Endothelial cell of umbilical vein (primary cell): ENCODE measurements around the gene DIP2B. TPM values are rescaled to one million over a fixed set of nuclear protein-coding genes. Genes with fewer than 3 reads are reported as not detected.

Experiments used
- BruUV-seq: library from RNA; stranded (reverse); fragments of 400-500 nt; replicated peaks from 2 replicates; lab custom pipeline; 2021; lab: Mats Ljungman, UMichigan
- CTCF ChIA-PET: fragments of 300-600, 350-600 bp; sonication (Branson Sonifier 250); formaldehyde crosslinking; loops from one replicate; lab custom pipeline; 2021; ENCODE audit warnings: antibody characterized with exemption, inconsistent platforms; lab: Charles Lee
- POLR2A ChIA-PET: fragments of 300-600, 350-600 bp; sonication (Branson Sonifier 250); formaldehyde crosslinking; loops from one replicate; lab custom pipeline; 2021; ENCODE audit warnings: antibody characterized with exemption, inconsistent platforms; lab: Charles Lee
- DNase-seq: peaks from one replicate; pipeline ENCODE4 v3.0.0-alpha.2; 2011; ENCODE audit warnings: low read depth, low spot score
- FAIRE-seq: peaks from 2 replicates; lab custom pipeline; 2011; peaks lifted over from hg19 to GRCh38; lab: Jason Lieb, UNC
- H2AFZ ChIP-seq: 2 replicates; pipeline ENCODE4 v1.6.0; 2012; ENCODE audit warnings: low read depth, low read length, control low read depth, inconsistent platforms
- H3K27ac ChIP-seq: 2 replicates; pipeline ENCODE4 v1.5.1; 2011; ENCODE audit warnings: low read depth, mild to moderate bottlenecking, control low read depth, low read length, moderate library complexity; ENCODE audit not compliant: insufficient read depth
- H3K27me3 ChIP-seq, 2 experiments: 2 replicates each; pipeline versions ENCODE4 v1.6.0 to v1.6.1; 2011; ENCODE audit warnings: low read length in 2 of 2, mixed read lengths in 1 of 2; ENCODE audit not compliant: control insufficient read depth in 2 of 2, insufficient read depth in 2 of 2
- H3K36me3 ChIP-seq, 2 experiments: 2 replicates in 1 of 2; 3 replicates in 1 of 2; pipeline ENCODE4 v1.5.1; 2011; ENCODE audit warnings: low read length in 2 of 2, mild to moderate bottlenecking in 1 of 2, moderate library complexity in 1 of 2; ENCODE audit not compliant: control insufficient read depth in 2 of 2, insufficient read depth in 2 of 2; ENCODE audit errors: extremely low read depth in 1 of 2
- H3K4me1 ChIP-seq: 3 replicates; pipeline ENCODE4 v1.5.1; 2011; ENCODE audit warnings: mild to moderate bottlenecking, low read length; ENCODE audit not compliant: control insufficient read depth, insufficient read depth; ENCODE audit errors: extremely low read depth
- H3K4me2 ChIP-seq: 2 replicates; pipeline ENCODE4 v1.6.1; 2011; ENCODE audit warnings: low read length, control low read depth, mixed read lengths; ENCODE audit not compliant: insufficient read depth
- H3K4me3 ChIP-seq, 3 experiments: fragments of 200-600 bp in 1 of 3; sonication (generic), shearing (Covaris generic) in 1 of 3; replicated peaks in 1 of 3; 2 replicates each; pipeline ENCODE4 v1.5.1; 2011 to 2016; ENCODE audit warnings: control low read depth in 3 of 3, low read length in 3 of 3, mild to moderate bottlenecking in 2 of 3, inconsistent platforms in 1 of 3, low read depth in 1 of 3, moderate library complexity in 1 of 3; ENCODE audit not compliant: insufficient read depth in 1 of 3
- H3K79me2 ChIP-seq: 2 replicates; pipeline ENCODE4 v1.6.0; 2012; ENCODE audit warnings: low read length, inconsistent platforms; ENCODE audit not compliant: control insufficient read depth, insufficient read depth
- H3K9ac ChIP-seq: replicated peaks from 2 replicates; pipeline ENCODE3; 2011; ENCODE audit warnings: low read length, control low read depth; ENCODE audit not compliant: insufficient read depth; ENCODE audit errors: extremely low read depth
- H3K9me1 ChIP-seq: replicated peaks from 3 replicates; pipeline ENCODE4 v1.6.0; 2011; ENCODE audit warnings: mild to moderate bottlenecking, low read length; ENCODE audit not compliant: control insufficient read depth, insufficient read depth; ENCODE audit errors: extremely low read depth
- H3K9me3 ChIP-seq: replicated peaks from 2 replicates; pipeline ENCODE4 v1.5.1; 2012; ENCODE audit warnings: low read length, inconsistent platforms; ENCODE audit not compliant: control insufficient read depth, insufficient read depth
- H4K20me1 ChIP-seq: replicated peaks from 2 replicates; pipeline ENCODE3; 2011; ENCODE audit warnings: mild to moderate bottlenecking, low read length; ENCODE audit not compliant: control insufficient read depth, insufficient read depth; ENCODE audit errors: extremely low read depth
- CTCF ChIP-seq, 2 donors: IDR thresholded peaks; 1 replicate in 1 of 2; 2 replicates in 1 of 2; pipeline ENCODE4 v1.5.1; 2011; ENCODE audit warnings: low read length in 2 of 2, mild to moderate bottlenecking in 2 of 2, moderate library complexity in 2 of 2, control low read depth in 1 of 2, inconsistent platforms in 1 of 2, low read depth in 1 of 2; ENCODE audit not compliant: insufficient read depth in 1 of 2; ENCODE audit errors: extremely low read depth in 1 of 2
- EZH2 ChIP-seq: IDR thresholded peaks from 2 replicates; pipeline ENCODE4 v1.6.1; 2012; ENCODE audit warnings: borderline replicate concordance, low read depth, mild to moderate bottlenecking, moderate library complexity, low read length, inconsistent platforms; ENCODE audit not compliant: severe bottlenecking
- FOS ChIP-seq: IDR thresholded peaks from 2 replicates; pipeline ENCODE4 v1.6.1; 2011; ENCODE audit warnings: mild to moderate bottlenecking, low read length, moderate library complexity, borderline replicate concordance; ENCODE audit not compliant: insufficient read depth
- GATA2 ChIP-seq: IDR thresholded peaks from 2 replicates; pipeline ENCODE4 v1.7.0; 2011; ENCODE audit warnings: low read depth, mild to moderate bottlenecking, moderate library complexity, mixed read lengths, low read length; ENCODE audit not compliant: insufficient read length, insufficient read depth
- JUN ChIP-seq: IDR thresholded peaks from 2 replicates; pipeline ENCODE4 v1.6.1; 2011; ENCODE audit warnings: borderline replicate concordance, low read depth; ENCODE audit not compliant: insufficient read length, insufficient read depth
- MYC ChIP-seq: IDR thresholded peaks from one replicate; pipeline ENCODE4 v1.6.1; 2011; ENCODE audit warnings: mild to moderate bottlenecking, low read depth, low read length
- POLR2A ChIP-seq: IDR thresholded peaks from 2 replicates; pipeline ENCODE4 v1.6.1; 2012; ENCODE audit warnings: low read depth, mild to moderate bottlenecking, control low read depth, low read length
- POLR2AphosphoS5 ChIP-seq: IDR thresholded peaks from 2 replicates; pipeline ENCODE4 v1.6.1; 2012; ENCODE audit warnings: low read depth, mild to moderate bottlenecking, control low read depth, low read length, moderate library complexity; ENCODE audit not compliant: insufficient read depth
- dilution Hi-C: fragments of 300-500 bp; cut with MboI; formaldehyde crosslinking; loops from one replicate; pipeline ENCODE4 v1.15.0; 2019; ENCODE audit warnings: low sequenced_read_pairs; ENCODE audit not compliant: extremely low pct_ligation_motif_present
- intact Hi-C: fragments of 100-400 bp; cut with micrococcal nuclease; formaldehyde crosslinking; loops from one replicate; pipeline ENCODE4 v1.10.0; 2022
- polyA plus RNA-seq, 4 experiments: library from polyadenylated mRNA; depleted of rRNA in 3 of 4; stranded (reverse) in 3 of 4; unstranded in 1 of 4; fragments of >200 nt; gene quantifications; 2 replicates each; pipeline versions ENCODE4 v1.2.1 to v1.2.3, GENCODE V29; 2011 to 2012; ENCODE audit warnings: missing spikeins in 1 of 4
- total RNA-seq: library from RNA; stranded (reverse); gene quantifications from 2 replicates; pipeline ENCODE4 v1.2.3, GENCODE V29; 2021
- TF ChIP-seq, protein P1 (sequence below): IDR thresholded peaks from 2 replicates; pipeline ENCODE4 v1.6.1; 2011; ENCODE audit not compliant: insufficient read depth, insufficient read length

DIP2B gene
- total and polyA plus RNA-seq, 2 donors (not counting 3 experiments of a cell fraction or from before 2014, with no cell fraction given), result 14.5 to 28.0 TPM

- POLR2A ChIA-PET, result no interaction called here
- dilution Hi-C loops, result no loop called here
- CTCF ChIA-PET, result interaction anchor here (1.6 kb wide), 1 partner anchor 161 kb away, joined by 4 read pairs; the partner anchor contains the start of gene DIP2B
Measured at GRCh38 chr12:50665609-50666008, 160.8 kb downstream of the DIP2B start.

More at GRCh38 chr12:50665609-50666008, 160.8 kb downstream of the DIP2B start:
- Histone ChIP-seq H3K4me1 (no peaks in the 10 kb centered on the region), H3K9me1 (no peaks in the 10 kb centered on the region), H3K9ac (no peak overlapping the region), H3K4me3 (no peak overlapping the region), H3K27me3 (no peaks in the 10 kb centered on the region), H4K20me1 (no peaks in the 10 kb centered on the region), H3K27ac (no peak overlapping the region), H2AFZ (no peak overlapping the region), H3K79me2 (no peaks in the 10 kb centered on the region), H3K9me3 (no peaks in the 10 kb centered on the region), H3K36me3 (no peaks in the 10 kb centered on the region), H3K4me2 (no peak overlapping the region)
- intact Hi-C loops, result no loop called here
- FAIRE-seq, result no peak
- no peak for TF ChIP-seq POLR2AphosphoS5
- no peak for TF ChIP-seq MYC
- no peak for TF ChIP-seq EZH2
- TF ChIP-seq, protein P1, sequence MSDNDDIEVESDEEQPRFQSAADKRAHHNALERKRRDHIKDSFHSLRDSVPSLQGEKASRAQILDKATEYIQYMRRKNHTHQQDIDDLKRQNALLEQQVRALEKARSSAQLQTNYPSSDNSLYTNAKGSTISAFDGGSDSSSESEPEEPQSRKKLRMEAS, result no peak
- no peak for TF ChIP-seq POLR2A
- no peak for TF ChIP-seq CTCF (IDR thresholded peaks at IDR 0.05; ENCODE audit: extremely low read depth in 1 of 2, insufficient read depth in 1 of 2, low read depth in 1 of 2, low read length in 2 of 2)
- no peak for TF ChIP-seq GATA2
- TF ChIP-seq FOS, result no peak
- TF ChIP-seq JUN, result no peak
- no TSS peak for BruUV-seq
- DNase-seq, result no peak
